H9 (cell line): Measurements from ENCODE around the gene CENPP. TPM values are rescaled to one million over a fixed set of nuclear protein-coding genes. Genes with fewer than 3 reads are reported as not detected.

ENCODE experiments used
- DNase-seq: peaks from one replicate; pipeline ENCODE4 v3.0.0-alpha.2; 2017
- H2AFZ ChIP-seq: one replicate; pipeline ENCODE4 v1.6.1; 2013; ENCODE audit warnings: mild to moderate bottlenecking, low read length, control low read depth, moderate library complexity
- H2AK5ac ChIP-seq: 2 replicates; pipeline ENCODE4 v1.6.1; 2013; ENCODE audit warnings: low read length, control low read depth, mixed read lengths; ENCODE audit not compliant: insufficient read length
- H2BK120ac ChIP-seq: one replicate; pipeline ENCODE4 v1.6.1; 2013; ENCODE audit warnings: low read depth, mild to moderate bottlenecking, low read length, control low read depth, inconsistent platforms; ENCODE audit not compliant: poor library complexity, severe bottlenecking
- H2BK12ac ChIP-seq: 2 replicates; pipeline ENCODE4 v1.6.1; 2013; ENCODE audit warnings: low read length, control low read depth, mixed read lengths, low read depth; ENCODE audit not compliant: insufficient read length
- H2BK15ac ChIP-seq: 2 replicates; pipeline ENCODE4 v1.6.1; 2013; ENCODE audit warnings: low read depth, low read length, control low read depth
- H2BK20ac ChIP-seq: one replicate; pipeline ENCODE4 v1.6.1; 2013; ENCODE audit warnings: low read depth, mild to moderate bottlenecking, low read length, control low read depth, inconsistent platforms; ENCODE audit not compliant: poor library complexity, severe bottlenecking
- H2BK5ac ChIP-seq: 2 replicates; pipeline ENCODE4 v1.6.1; 2013; ENCODE audit warnings: low read length, control low read depth, mixed read lengths; ENCODE audit not compliant: insufficient read length
- H3K14ac ChIP-seq: 2 replicates; pipeline ENCODE4 v1.6.1; 2013; ENCODE audit warnings: low read length, control low read depth; ENCODE audit not compliant: insufficient read depth
- H3K18ac ChIP-seq: 2 replicates; pipeline ENCODE4 v1.6.1; 2013; ENCODE audit warnings: low read depth, mild to moderate bottlenecking, mixed read lengths, low read length, control low read depth; ENCODE audit not compliant: insufficient read length
- H3K23ac ChIP-seq: 2 replicates; pipeline ENCODE4 v1.6.1; 2013; ENCODE audit warnings: low read length, control low read depth, mixed read lengths, low read depth; ENCODE audit not compliant: insufficient read length
- H3K23me2 ChIP-seq: 2 replicates; pipeline ENCODE4 v1.6.1; 2013; ENCODE audit warnings: low read depth, mild to moderate bottlenecking, mixed read lengths, low read length, control low read depth; ENCODE audit not compliant: insufficient read length, poor library complexity, severe bottlenecking
- H3K27ac ChIP-seq: 2 replicates; pipeline ENCODE4 v1.5.1; 2013; ENCODE audit warnings: low read length, control low read depth, mixed read lengths, low read depth; ENCODE audit not compliant: insufficient read length
- H3K27me3 ChIP-seq: 2 replicates; pipeline ENCODE4 v1.6.1; 2013; ENCODE audit warnings: low read length, control low read depth, inconsistent platforms; ENCODE audit not compliant: insufficient read depth
- H3K4ac ChIP-seq: 2 replicates; pipeline ENCODE4 v1.6.1; 2013; ENCODE audit warnings: low read depth, mild to moderate bottlenecking, control low read depth, inconsistent platforms, low read length, moderate library complexity
- H3K4me1 ChIP-seq: 2 replicates; pipeline ENCODE4 v1.6.1; 2013; ENCODE audit warnings: low read length, control low read depth, inconsistent platforms; ENCODE audit not compliant: insufficient read depth
- H3K4me2 ChIP-seq: 2 replicates; pipeline ENCODE4 v1.6.1; 2013; ENCODE audit warnings: low read length, control low read depth, mixed read lengths; ENCODE audit not compliant: insufficient read length, insufficient read depth
- H3K56ac ChIP-seq: 2 replicates; pipeline ENCODE4 v1.6.1; 2013; ENCODE audit warnings: low read depth, mild to moderate bottlenecking, mixed read lengths, low read length, control low read depth; ENCODE audit not compliant: insufficient read length
- H3K79me1 ChIP-seq: 2 replicates; pipeline ENCODE4 v1.6.1; 2013; ENCODE audit warnings: low read depth, mild to moderate bottlenecking, moderate library complexity, low read length, control low read depth, inconsistent platforms; ENCODE audit not compliant: insufficient read depth, poor library complexity, severe bottlenecking
- H3K79me2 ChIP-seq: 2 replicates; pipeline ENCODE4 v1.6.1; 2013; ENCODE audit warnings: low read length, control low read depth, inconsistent platforms; ENCODE audit not compliant: insufficient read depth
- H3K9ac ChIP-seq: 2 replicates; pipeline ENCODE4 v1.6.1; 2013; ENCODE audit warnings: low read length, control low read depth, mixed read lengths; ENCODE audit not compliant: insufficient read length; ENCODE audit errors: extremely low read depth
- H3K9me3 ChIP-seq: one replicate; pipeline ENCODE4 v1.6.1; 2013; ENCODE audit warnings: low read depth, low read length, inconsistent platforms; ENCODE audit not compliant: control insufficient read depth
- H3T11ph ChIP-seq: one replicate; pipeline ENCODE4 v1.6.1; 2013; ENCODE audit warnings: mild to moderate bottlenecking, low read length, control low read depth, inconsistent platforms
- H4K20me1 ChIP-seq: one replicate; pipeline ENCODE4 v1.6.1; 2013; ENCODE audit not compliant: control insufficient read depth, insufficient read length, insufficient read depth
- H4K5ac ChIP-seq: 2 replicates; pipeline ENCODE4 v1.6.1; 2013; ENCODE audit warnings: low read depth, mild to moderate bottlenecking, mixed read lengths, low read length, control low read depth; ENCODE audit not compliant: insufficient read length
- H4K8ac ChIP-seq: replicated peaks from 2 replicates; pipeline ENCODE4 v1.6.1; 2013; ENCODE audit warnings: low read length, control low read depth, mixed read lengths, low read depth; ENCODE audit not compliant: insufficient read length
- H4K91ac ChIP-seq: 2 replicates; pipeline ENCODE4 v1.6.1; 2013; ENCODE audit warnings: low read depth, mild to moderate bottlenecking, moderate library complexity, mixed read lengths, low read length, control low read depth; ENCODE audit not compliant: insufficient read length
- H3K27ac Mint-ChIP-seq, 3 experiments: 2 replicates in 2 of 3; 3 replicates in 1 of 3; pipeline ENCODE4 v1.8.0; 2020 to 2021; ENCODE audit warnings: mixed read lengths in 3 of 3, mild to moderate bottlenecking in 1 of 3, moderate library complexity in 1 of 3
- H3K27me3 Mint-ChIP-seq: 2 replicates; pipeline ENCODE4 v1.8.0; 2021; ENCODE audit warnings: low read depth, mild to moderate bottlenecking, moderate library complexity, mixed read lengths
- H3K36me3 Mint-ChIP-seq, 3 experiments: 2 replicates in 2 of 3; 3 replicates in 1 of 3; pipeline ENCODE4 v1.8.0; 2020 to 2021; ENCODE audit warnings: low read depth in 3 of 3, mixed read lengths in 3 of 3; ENCODE audit not compliant: insufficient read depth in 1 of 3
- H3K4me1 Mint-ChIP-seq, 2 experiments: 2 replicates each; pipeline ENCODE4 v1.8.0; 2020; ENCODE audit warnings: mixed read lengths in 2 of 2
- H3K4me3 Mint-ChIP-seq, 2 experiments: 2 replicates in 1 of 2; 3 replicates in 1 of 2; pipeline ENCODE4 v1.8.0; 2020 to 2021; ENCODE audit warnings: mild to moderate bottlenecking in 2 of 2, mixed read lengths in 2 of 2, moderate library complexity in 1 of 2
- H3K9me3 Mint-ChIP-seq, 2 experiments: 2 replicates in 1 of 2; 3 replicates in 1 of 2; pipeline ENCODE4 v1.8.0; 2020; ENCODE audit warnings: mild to moderate bottlenecking in 2 of 2, mixed read lengths in 2 of 2, moderate library complexity in 1 of 2
- CTCF ChIP-seq: fragments of 200-600 bp; sonication (generic); conservative IDR thresholded peaks from 3 replicates; pipeline ENCODE4 v1.8.0; 2021; ENCODE audit warnings: antibody characterized with exemption, mild to moderate bottlenecking
- total RNA-seq: library from RNA; stranded (reverse); gene quantifications from 2 replicates; pipeline ENCODE4 v1.2.1, GENCODE V29; 2021

Gene CENPP
- total RNA-seq, 1 experiment from 2014 or later, result 9.1 TPM

DNA sequence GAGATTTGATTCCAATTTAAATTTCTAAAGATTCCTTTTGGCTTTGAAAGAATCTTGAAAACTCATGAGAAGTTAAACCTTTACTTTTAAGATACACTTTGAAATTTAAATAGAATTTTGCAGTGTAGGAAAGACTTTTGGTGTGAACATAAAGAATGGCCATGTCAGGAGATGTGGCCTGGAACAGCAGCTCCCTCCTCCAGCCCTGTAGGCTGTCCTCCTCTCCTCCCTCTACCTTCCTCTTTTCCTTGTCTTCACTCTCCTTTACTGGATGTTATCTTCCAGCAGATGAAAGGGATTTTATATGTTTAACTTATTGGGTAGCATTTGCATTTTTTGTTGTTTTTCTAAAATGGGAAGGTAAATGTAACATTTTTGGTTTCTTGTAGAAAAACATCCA lies 137.6 kb downstream of the CENPP start:
- Histone ChIP-seq H2AK5ac (no peak overlapping the region), H3K79me1 (no peaks in the 10 kb centered on the region), H2BK5ac (no peak overlapping the region), H2BK12ac (no peak overlapping the region), H3K27ac (no peak overlapping the region), H3K9ac (no peak overlapping the region), H3K4ac (no peak overlapping the region), H3K56ac (no peak overlapping the region), H4K91ac (no peak overlapping the region), H3K18ac (no peak overlapping the region), H3K4me1 (0 out of 2 replicates have a peak, but pooled peaks cover 3% of the 10 kb centered on the region), H2BK20ac (no peak overlapping the region), H2BK120ac (no peak overlapping the region), H3T11ph (no peak overlapping the region), H4K20me1 (no peaks in the 10 kb centered on the region), H4K8ac (no peak overlapping the region), H3K79me2 (no peaks in the 10 kb centered on the region), H3K23me2 (no peaks in the 10 kb centered on the region), H3K14ac (no peak overlapping the region), H3K9me3 (no peaks in the 10 kb centered on the region), H4K5ac (no peak overlapping the region), H2BK15ac (no peak overlapping the region), H3K4me2 (no peak overlapping the region), H3K27me3 (no peaks in the 10 kb centered on the region), H2AFZ (no peak overlapping the region), H3K23ac (no peak overlapping the region)
- Mint-ChIP-seq H3K36me3 (no peaks in the 10 kb centered on the region), H3K4me3 (no peak overlapping the region), H3K27me3 (no peaks in the 10 kb centered on the region), H3K4me1 (peaks cover 11% of the 10 kb centered on the region in 2 experiments), H3K9me3 (no peaks in the 10 kb centered on the region), H3K27ac (no peak overlapping the region)
- no peak for DNase-seq
- TF ChIP-seq CTCF, result no peak
